ENCODE results near the gene ACIN1.

ACIN1 gene

GRCh38 chr14:23056145-23056955 is 38.6 kb downstream of the ACIN1 start:
- no peak for DNase-seq

GRCh38 chr14:23055621-23056144 is 39.3 kb downstream of the ACIN1 start:
- no peak for DNase-seq

GRCh38 chr14:23055147-23055550 is 39.8 kb downstream of the ACIN1 start:
- DNase-seq: no peak

DNA sequence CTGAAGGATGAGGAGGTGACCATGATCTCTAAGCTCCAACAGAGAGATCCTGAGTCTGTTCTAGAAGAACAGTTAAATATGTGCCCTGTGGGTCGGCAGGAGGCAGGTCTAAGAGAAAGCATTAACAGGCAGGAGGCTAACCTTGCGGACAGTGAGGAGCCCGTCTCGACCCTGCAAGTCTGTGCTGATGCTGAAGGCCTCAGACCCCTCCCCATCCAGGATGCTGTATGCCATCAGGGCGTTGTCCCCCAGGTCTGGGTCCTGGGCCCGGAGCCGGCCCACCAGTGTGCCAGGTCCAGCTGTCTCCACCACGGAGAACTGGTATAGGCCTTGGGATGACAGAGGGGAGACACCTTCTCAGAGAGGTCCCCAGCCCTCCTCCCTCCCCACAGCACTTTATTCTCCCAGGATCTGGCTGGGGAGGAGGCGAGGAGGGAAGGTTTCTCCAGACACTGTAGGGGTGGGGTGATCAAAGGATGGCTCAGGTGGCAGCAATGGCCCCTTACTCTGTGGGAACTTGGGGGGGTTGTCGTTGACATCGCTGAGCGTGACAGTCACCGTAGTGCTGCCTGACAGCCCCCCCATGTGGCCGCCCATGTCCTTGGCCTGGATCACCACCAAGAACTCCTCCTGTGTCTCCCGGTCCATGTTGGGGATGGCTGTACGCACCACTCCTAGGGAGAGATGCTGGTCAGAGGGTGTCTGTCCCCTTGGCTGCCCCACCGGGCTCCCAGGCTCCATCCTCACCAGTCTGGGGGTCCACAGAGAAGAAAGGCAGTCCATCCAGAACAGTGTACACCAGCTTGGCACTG is 40.7 kb downstream of the ACIN1 start:
- DNase-seq: no peak

DNA sequence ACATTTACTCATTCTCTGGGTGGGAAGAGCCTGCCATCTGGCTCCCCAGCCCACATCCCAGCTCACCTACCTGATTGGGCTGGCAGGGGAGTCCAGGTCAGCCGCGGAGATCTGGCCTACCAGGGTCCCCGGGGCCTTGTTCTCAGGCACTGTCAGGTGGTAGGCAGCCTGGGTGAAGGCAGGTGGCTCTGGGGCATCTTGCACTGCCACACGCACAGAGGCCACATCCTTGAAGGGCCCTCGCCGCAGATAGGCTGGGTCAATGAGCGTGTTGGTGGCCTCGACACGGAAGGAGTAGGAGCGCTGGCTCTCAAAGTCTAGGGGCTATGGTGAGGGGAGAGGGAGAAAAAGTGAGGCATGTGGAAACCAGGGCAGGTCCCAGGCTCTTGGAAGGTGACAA is 41.5 kb downstream of the ACIN1 start:
- DNase-seq: no peak

GRCh38 chr14:23052671-23053070 is 42.3 kb downstream of the ACIN1 start:
- DNase-seq: no peak

DNA sequence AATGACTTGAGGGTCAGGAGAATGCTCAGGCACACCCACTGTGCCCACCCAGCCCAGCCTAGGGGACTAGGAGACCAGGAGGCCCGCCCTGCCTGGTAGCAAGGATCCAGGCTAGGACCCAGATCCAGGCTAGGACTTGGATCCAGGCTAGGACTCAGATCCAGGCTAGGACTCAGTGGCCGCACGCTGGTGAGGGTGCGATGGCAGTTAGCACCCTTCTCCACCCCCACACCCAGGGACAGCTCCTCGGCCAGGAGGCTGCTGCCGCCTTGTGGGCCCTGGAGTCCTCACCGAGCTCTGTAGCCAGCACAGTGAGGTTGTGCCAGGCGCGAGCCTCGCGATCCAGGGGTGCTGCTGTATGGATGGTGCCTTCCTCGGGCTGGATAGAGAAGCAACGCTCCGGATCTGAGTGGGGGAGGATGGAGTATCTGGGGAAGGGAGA is 42.7 kb downstream of the ACIN1 start:
- no peak for DNase-seq

GRCh38 chr14:23051141-23052057 is 43.5 kb downstream of the ACIN1 start:
- DNase-seq: no peak

DNA sequence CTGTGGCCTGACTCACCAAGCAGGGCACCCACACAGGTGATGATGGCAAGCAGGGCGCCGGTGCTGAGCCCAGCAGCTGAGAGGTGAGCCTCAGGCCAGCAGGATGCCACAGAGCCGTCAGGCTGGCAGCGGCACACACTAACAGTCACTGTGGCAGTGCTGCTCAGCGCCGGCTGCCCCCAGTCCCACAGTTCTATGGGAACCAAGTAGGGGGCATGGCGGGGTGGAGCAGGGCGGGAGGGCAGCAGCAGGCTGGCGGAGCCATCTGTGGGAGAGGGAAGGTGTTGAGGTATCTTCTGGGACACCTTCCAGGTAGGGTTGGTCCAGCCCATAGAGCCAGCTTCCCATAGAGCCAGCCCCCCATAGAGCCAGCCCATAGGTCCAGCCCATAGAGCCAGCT is 45.9 kb downstream of the ACIN1 start:
- DNase-seq: no peak

GRCh38 chr14:23047751-23048693 is 46.9 kb downstream of the ACIN1 start:
- no peak for DNase-seq

- DNase-seq: no peak
Measured at GRCh38 chr14:23047034-23047634, 47.8 kb downstream of the ACIN1 start.

DNA sequence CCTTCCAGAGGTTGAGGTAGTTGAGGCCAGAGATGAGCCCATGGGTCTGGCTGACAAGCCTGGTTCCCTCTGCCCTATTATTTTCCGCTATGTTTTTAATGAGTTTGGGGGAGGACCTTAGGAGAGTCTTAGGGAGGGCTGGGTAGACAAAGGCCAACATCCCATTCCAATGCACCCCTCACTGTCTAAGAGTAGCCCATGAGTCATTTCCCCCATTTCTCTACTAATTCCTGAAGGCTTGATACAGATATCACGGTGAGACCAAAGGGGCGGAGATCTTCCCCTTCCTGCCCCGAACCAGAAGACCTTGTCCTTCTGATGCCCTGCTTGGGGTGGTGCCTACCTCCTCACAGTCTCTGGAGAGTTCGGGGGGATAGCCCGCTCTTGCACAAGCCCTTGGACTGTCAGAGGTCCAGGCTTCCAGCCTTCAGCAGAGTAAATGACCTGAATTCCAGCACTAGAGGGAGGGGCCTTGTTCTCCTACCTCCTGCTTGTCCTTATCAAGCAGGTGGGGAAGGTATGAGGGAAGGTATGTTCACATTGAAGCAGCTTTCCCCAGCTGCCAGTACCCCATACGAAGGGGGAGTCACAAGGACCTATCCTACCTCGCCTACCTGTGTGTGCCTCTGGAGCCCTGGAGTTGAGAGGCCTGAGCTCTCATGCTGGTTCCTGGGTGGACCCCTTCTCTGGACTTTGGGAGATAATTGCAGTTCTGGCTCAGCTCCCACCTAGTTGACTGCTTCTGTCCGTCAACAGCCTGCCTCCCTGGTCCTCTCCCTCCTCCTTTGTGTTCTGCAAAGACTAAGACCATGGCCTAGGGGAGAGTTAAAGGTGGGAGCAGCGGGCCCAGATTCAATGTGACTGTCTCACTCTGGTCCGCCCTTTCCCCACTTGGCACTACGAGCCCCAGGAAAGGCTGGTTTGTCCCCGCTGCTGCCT is 49.2 kb downstream of the ACIN1 start:
- no peak for DNase-seq

DNA sequence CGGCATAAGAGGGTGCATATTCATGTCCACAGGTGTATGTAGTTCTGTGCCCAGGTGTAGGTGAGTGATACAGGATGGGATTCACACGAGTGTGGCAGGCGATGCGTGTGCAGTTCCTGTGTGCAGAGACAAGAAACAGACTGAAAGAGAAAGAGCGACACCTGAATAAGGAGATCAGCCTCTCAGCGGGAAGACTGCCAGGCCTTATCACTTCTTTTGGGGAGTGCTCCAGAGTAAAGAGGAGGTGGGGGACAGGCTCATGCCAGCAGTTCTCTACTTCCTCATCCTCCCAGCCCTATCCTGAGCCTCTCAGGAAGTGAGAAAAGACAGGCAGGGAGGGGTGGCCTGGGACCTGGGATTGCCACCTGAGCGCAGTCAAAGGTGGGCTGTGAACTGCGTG is 50.1 kb downstream of the ACIN1 start:
- DNase-seq: no peak

- DNase-seq: no peak
Measured at GRCh38 chr14:23043754-23044153, 51.2 kb downstream of the ACIN1 start.

- DNase-seq: no peak
Measured at GRCh38 chr14:23043145-23043544, 51.8 kb downstream of the ACIN1 start.

DNA sequence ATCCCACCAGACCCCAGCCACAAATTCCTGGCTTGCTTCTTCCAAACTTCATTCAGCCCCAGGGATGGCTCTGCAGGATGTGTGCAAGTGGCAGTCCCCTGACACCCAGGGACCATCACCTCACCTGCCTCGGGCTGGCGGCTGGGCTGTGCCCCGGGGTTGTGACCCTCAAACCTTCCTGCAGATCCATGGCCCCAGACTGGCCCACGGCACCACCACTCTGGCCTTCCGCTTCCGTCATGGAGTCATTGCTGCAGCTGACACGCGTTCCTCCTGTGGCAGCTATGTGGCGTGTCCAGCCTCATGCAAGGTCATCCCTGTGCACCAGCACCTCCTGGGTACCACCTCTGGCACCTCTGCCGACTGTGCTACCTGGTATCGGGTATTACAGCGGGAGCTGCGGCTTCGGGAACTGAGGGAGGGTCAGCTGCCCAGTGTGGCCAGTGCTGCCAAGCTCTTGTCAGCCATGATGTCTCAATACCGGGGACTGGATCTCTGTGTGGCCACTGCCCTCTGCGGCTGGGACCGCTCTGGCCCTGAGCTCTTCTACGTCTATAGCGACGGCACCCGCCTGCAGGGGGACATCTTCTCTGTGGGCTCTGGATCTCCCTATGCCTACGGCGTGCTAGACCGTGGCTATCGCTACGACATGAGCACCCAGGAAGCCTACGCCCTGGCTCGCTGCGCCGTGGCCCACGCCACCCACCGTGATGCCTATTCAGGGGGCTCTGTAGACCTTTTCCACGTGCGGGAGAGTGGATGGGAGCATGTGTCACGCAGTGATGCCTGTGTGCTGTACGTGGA is 52.6 kb downstream of the ACIN1 start, which contains the start of gene PSMB11:
TSS of gene PSMB11 (plus strand) at position 51 of the 804 bp plus-strand sequence. CDS start at position 65, 14 bp downstream.
- DNase-seq: no peak

DNA sequence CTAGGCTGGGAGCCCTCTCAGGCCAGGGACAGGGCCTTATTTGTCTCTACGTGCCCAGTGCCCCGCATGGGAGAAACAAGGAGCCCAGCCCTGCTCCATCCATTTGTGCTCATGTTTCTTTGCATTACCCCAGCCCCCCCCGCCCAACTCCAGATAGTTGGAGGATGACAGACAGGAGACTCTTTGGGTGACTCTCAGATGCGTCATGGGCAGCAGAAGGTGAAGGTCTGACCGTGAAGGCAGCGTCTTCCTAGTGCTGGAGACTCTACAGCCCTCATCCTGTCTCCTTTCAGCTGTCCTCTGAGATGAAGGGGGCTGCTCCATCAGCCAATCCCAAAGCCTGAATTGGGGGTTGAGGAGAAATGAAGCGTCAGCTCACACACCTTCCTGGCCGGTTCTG is 53.2 kb downstream of the ACIN1 start:
- no peak for DNase-seq

- DNase-seq: no peak
Measured at GRCh38 chr14:23040100-23040499, 54.8 kb downstream of the ACIN1 start.
